GM21367 (cell line): Measurements from ENCODE around the gene PPP1R9B.

Source experiments
- ATAC-seq: cut with Tn5 transposase; IDR thresholded peaks from one replicate; pipeline ENCODE4 v1.9.1; 2021; ENCODE audit not compliant: unreplicated experiment

The PPP1R9B gene

GRCh38 chr17:50150354-50151040 is at the start of gene PPP1R9B:
Gene PPP1R9B (minus strand): TSS chr17:50150677. CDS start chr17:50150513, 164 bp downstream.
- ATAC-seq = no peak

GRCh38 chr17:50199803-50200456 is 49.5 kb upstream of the PPP1R9B start:
- ATAC-seq = no peak

GRCh38 chr17:50199211-50199802 is 48.8 kb upstream of the PPP1R9B start:
- no peak for ATAC-seq

- ATAC-seq = no peak
Observed at GRCh38 chr17:50198026-50198669, 47.7 kb upstream of the PPP1R9B start.

GRCh38 chr17:50196826-50197225 is 46.3 kb upstream of the PPP1R9B start:
- ATAC-seq = no peak

- ATAC-seq = no peak
Observed at GRCh38 chr17:50196036-50196435, 45.6 kb upstream of the PPP1R9B start.

GRCh38 chr17:50194934-50195865 is 44.7 kb upstream of the PPP1R9B start:
- ATAC-seq = no peak

GRCh38 chr17:50194140-50194933 is 43.9 kb upstream of the PPP1R9B start:
- ATAC-seq = no peak

- ATAC-seq = no peak
Observed at GRCh38 chr17:50192618-50193291, 42.3 kb upstream of the PPP1R9B start.

- no peak for ATAC-seq
Observed at GRCh38 chr17:50192144-50192617, 41.7 kb upstream of the PPP1R9B start.

- no peak for ATAC-seq
Observed at GRCh38 chr17:50191359-50192143, 41.1 kb upstream of the PPP1R9B start.

- no peak for ATAC-seq
Observed at GRCh38 chr17:50190603-50191358, 40.3 kb upstream of the PPP1R9B start.

- no peak for ATAC-seq
Observed at GRCh38 chr17:50190293-50190602, 39.8 kb upstream of the PPP1R9B start.

GRCh38 chr17:50189550-50190292 is 39.2 kb upstream of the PPP1R9B start:
- ATAC-seq = no peak

- no peak for ATAC-seq
Observed at GRCh38 chr17:50188921-50189549, 38.6 kb upstream of the PPP1R9B start.

GRCh38 chr17:50188531-50188920 is 38.0 kb upstream of the PPP1R9B start:
- ATAC-seq = no peak
